Right ventricle myocardium superior (tissue), 1 donor: ENCODE data around the gene SLC22A17. TPM values are rescaled to one million over a fixed set of nuclear protein-coding genes. Genes with fewer than 3 reads are reported as not detected.
"Not testable (repeated sequence)": the region's sequence is repeated elsewhere in the genome, so short reads cannot be mapped to it uniquely, and the experiment has no call there.

Experiments
- ATAC-seq: fragments of 200-7000 bp; cut with Tn5 transposase; one replicate; pipeline ENCODE4 v1.9.1; 2020; ENCODE audit warnings: mild to moderate bottlenecking; ENCODE audit not compliant: poor library complexity
- DNase-seq: peaks from one replicate; pipeline ENCODE4 v3.0.0-alpha.2; 2020
- intact Hi-C: fragments of 100-400 bp; cut with DNase I; formaldehyde crosslinking; loops from one replicate; pipeline ENCODE4 v1.11.2; 2022
- long read RNA-seq: library from polyadenylated mRNA; unstranded; transcript quantifications from one replicate; pipeline ENCODE4 v2.0.0, GENCODE V29; 2021
- total RNA-seq: library from RNA; stranded (reverse); fragmentation: NEBNext Ultra II Directional; extraction: Animal tissue kit (Norgen Biotek cat#: 25700); gene quantifications from one replicate; pipeline ENCODE4 v1.2.1, GENCODE V29; 2021
- donor health status: DM: no; HTN: yes; CAD: no; lungs with severe emphysema.

SLC22A17 gene
- 10.3 TPM for total RNA-seq
- long read RNA-seq, transcript SLC22A17-202 (10 exons, 2,238 nt) = major isoform, 9 of 15 reads
- long read RNA-seq, partial matches to known transcripts = 0 of 15 reads
- long read RNA-seq, other reads (novel, unspliced or antisense) = 6 of 15 reads

DNA sequence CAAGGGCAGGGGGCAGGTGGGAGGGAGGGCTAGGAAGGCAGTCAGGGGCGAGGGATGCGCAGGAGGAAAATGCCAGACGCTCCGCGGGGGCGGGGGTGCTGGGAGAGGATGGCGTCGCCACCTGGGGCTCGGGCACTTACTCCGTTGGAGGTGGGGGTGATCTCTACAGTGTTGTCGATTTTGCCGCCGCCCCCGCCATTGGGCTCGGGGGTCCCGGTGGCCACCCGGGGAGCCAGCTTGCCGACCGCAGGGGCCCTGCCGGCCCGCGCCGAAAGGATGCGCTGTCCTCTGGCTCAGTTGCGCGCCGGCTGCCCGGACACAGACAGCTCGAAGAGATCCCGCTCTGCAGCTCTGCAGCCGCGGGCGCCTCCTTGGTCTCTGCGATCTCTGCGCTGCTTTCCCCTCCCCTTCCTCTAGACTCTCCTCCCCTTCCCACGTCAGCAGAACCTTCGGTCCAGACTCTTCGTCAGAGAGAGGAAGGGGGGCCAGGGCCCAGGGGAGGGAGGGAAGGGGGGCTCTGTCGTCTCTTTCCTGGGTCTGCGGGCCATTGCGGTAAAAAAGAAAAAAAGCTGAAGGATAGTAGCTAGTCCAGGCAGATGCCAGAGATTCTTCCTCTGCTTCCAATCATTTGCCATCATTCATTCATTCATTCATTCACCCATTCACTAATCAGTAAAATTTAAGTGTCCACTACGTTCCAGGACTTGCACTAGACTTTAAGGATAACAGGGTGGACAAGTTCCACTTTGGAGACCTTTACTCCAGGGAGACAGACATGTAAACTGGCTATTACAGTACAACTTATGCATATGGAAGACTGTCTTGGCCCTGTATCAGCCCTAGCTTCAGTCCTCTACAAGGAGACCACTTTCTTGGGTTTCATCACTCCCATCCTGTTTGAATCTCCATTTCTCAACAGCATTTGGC lies at the start of gene SLC22A17:
Gene SLC22A17, minus strand, starts transcription at position 382 of the 927 bp plus-strand sequence.
- ATAC-seq = peak; percentile 92
- intact Hi-C loops = no loop called here
- DNase-seq = peak; percentile 85

DNA sequence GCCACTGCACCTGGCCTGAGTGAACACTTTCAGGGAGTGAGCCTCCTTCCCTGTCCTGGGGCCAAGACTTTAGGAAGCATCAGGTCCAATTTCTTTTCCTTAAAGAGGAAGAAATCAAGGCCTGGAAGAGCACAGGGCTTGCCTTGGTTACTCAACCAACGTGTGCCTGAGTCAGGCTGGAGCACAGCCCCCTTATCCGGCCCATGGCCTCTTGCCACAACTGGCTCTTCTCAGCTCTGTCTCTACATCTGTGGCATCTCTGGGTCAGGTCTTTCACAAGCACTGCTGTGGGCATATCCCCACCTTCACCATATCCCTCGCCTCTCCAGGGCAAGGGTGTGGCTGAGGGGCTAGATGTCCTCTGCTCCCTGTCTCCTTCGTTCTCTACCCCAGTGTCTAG lies 48.6 kb upstream of the SLC22A17 start:
- intact Hi-C loops = no loop called here
- peak; percentile 37 for DNase-seq
- peak; percentile 0 for ATAC-seq

DNA sequence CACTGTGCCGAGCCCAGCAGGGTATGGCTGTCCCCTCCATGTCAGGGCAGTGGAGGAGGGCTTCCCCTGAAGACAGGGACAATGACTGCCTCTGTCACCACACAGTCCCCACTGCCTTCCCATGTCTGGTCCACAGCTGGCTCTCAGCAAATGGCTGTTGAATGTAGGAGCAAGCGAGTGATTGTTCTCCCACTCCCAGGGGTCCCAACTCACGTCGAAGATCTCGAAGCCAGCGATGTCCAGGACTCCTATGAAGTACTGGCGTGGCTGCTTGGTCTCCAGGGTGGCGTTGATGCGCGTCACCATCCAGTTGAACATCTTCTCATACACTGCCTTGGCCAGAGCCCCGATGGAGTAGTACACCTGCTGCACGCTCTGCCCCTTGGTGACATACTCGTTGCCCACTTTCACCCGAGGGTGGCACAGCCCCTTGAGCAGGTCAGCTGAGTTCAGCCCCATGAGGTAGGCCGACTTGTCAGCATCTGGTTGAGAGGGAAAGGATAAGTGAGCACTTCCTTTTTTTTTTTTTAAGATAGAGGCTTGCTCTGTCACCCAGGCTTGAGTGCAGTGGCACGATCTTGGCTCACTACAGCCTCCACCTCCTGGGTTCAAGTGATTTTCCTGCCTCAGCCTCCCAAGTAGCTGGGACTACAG lies 47.9 kb upstream of the SLC22A17 start:
- ATAC-seq (peak; percentile 1), DNase-seq (peak; percentile 36)
- intact Hi-C loops = not testable (repeated sequence)

DNA sequence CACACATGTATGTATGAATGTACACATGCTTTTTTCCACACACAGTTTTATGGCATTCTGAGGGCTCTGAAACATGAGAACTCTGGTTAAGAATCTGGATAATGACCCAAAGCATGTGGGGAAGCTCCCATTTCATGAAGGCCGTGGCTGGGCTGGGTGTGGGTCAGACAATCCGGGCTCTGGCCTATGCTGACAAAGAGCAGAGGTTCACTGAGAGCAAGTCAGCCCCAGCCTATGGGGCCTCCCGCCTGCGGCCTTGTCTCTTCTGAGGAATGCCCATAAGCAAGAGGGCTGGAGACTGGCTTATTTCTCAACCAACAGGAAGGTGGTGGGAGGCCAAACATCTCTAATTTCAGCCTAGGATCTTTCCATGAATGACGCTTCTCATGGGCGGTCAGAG lies 46.9 kb upstream of the SLC22A17 start:
- intact Hi-C loops = no loop called here
- ATAC-seq = no peak
- peak; percentile 41 for DNase-seq

DNA sequence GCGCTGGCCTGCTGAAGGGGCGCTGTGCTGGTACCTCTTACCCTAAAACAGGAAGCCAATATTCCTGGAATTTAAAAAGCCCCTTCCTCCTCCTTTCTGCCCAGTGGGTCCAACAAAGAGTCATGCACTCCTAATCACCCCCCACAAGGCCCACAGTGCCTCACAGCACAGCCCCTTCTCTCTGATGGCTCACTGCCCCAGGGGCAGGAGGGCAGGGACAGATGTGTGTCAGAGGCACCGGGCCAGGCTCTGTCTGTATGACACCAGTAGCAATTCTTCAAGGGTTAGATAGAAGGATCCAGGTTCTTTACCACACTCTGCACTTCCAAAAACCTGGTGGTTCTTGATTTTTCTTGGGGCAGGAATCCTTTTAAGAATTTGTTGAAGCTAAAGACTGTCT lies 46.4 kb upstream of the SLC22A17 start:
- peak; percentile 31 for DNase-seq

DNA sequence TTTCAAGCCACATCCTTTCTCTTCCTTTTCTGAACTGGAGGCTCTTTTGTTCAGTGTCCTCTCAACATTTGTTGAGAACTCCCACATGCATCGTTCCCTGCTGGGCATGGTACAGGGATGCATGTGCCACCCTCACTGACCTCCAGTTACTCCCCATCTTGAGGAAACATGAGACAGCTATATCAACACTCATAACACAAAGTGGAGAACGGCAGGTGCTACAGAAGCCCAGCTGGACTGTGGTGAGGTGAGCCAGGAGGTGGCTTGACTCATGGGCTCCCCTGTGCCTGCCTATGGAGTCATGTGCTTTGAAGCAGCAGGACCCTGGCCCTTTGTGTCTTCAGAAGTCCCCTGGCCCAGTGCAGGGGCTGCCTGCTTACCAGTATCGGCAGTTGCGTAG lies 45.7 kb upstream of the SLC22A17 start:
- DNase-seq (no peak), ATAC-seq (no peak)
- intact Hi-C loops = no loop called here

More for the DNA sequence above, 46.4 kb upstream of the SLC22A17 start:
- no peak for ATAC-seq
- intact Hi-C loops = no loop called here

DNA sequence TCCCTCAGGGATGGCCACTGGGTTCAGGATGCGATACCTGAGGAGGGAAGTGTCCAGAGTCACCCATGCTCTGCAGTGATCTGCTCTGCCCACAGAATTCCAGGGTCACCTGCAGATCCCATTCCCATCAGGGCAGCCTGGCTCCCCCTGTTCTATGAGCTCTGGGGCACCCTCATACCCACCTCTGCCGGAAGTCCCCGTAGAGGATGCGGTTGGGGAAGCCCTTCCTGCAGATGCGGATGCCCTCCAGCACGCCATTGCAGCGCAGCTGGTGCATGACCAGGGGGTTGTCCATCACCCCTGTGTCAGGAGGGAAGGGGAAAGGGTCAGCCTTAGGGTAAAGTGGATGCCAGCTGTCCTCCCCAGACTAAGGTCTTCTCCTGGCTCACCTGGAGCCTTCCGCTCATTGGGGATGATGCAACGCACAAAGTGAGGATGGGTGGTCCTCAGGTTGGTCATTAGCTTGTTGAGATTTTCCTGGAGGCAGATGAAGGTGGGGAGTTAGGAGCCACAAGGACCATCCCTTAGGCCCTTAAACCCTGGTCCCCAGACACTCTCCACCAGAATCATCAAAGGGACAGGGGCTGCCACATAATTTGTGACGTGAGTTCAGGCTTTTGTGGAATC lies 44.2 kb upstream of the SLC22A17 start:
- DNase-seq = no peak
- ATAC-seq = peak; percentile 0

DNA sequence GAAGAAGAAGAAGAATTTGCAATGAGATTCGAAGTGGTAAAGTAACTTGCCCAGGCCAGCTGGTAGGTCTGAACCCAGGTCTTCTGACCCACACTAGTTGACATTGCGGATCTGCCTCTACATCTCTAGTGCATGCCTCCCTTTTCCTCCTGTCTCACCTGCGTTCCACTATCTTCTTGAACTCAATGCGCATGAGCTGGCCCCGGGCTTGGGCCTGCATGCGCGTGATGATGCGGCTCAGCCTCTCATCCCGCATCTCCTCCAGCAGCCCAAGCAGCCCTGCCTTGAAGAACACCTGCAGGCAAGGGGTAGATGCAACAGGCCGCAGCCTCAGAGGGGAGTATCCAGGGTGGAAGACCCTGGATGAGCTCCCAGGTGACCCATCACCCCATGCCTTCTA lies 43.4 kb upstream of the SLC22A17 start:
- no peak for ATAC-seq
- intact Hi-C loops = no loop called here
- DNase-seq = peak; percentile 23

More for the DNA sequence above, 44.2 kb upstream of the SLC22A17 start:
- intact Hi-C loops = no loop called here

DNA sequence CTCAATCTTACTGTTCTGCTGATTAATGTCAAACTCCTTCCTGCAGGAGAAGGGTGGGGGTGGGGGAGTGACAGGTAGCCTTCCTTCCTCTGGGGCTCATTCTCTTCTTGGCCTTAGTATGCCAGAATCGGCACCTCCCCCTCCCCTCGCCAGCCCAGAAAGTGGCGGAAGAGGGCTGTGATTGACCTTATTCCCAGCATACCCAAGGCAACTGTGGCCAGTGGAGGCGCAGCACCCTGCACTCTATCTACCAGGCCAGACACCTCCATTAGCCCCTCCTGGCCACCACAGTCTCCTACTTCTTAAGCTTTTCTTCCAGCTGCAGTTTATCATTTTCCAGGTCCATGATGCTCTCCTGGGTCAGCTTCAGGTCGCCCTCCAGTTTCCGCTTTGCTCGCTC lies 39.9 kb upstream of the SLC22A17 start:
- intact Hi-C loops = no loop called here
- no peak for DNase-seq

DNA sequence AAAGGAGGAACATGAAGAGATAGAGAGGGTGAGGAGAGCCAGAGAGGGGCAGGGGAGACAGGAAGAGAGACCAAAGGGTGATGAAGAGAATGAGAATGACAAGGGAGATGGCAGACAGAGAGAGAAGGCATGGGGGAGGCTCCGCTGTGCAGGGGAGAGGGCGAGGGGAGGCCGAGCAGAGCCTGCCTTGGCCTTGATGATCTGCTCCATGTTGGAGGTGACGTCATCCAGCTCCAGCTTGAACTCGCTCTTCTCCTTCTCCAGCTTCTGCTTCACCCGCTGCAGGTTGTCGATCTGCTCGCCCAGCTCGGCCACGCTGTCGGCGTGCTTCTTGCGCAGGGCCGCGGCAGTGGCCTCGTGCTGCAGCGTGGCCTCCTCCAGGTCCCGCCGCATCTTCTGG lies 37.2 kb upstream of the SLC22A17 start:
- ATAC-seq = peak; percentile 1
- intact Hi-C loops, DNase-seq: not testable (repeated sequence)

More for the DNA sequence above, 39.9 kb upstream of the SLC22A17 start:
- no peak for ATAC-seq

DNA sequence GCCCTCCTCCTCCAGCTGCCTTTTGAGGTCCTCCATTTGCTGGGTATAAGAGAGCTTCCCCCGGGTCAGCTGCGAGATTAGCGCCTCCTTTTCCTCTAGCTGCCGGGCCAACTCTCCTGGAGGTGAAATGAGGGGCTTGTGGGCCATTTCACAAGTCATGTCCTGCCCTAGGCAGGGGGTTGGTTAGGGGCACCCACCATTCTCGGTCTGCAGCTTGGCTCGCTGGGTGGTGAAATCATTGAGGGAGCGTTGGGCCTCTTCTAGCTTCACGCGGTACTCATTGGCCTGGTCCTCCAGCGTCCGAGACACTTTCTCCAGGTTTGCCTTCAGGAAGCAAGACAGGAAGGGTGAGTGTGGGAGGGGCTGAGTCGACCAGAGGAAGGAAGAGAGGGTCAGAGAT lies 36.7 kb upstream of the SLC22A17 start:
- DNase-seq = no peak
- no peak for ATAC-seq
- intact Hi-C loops = no loop called here

DNA sequence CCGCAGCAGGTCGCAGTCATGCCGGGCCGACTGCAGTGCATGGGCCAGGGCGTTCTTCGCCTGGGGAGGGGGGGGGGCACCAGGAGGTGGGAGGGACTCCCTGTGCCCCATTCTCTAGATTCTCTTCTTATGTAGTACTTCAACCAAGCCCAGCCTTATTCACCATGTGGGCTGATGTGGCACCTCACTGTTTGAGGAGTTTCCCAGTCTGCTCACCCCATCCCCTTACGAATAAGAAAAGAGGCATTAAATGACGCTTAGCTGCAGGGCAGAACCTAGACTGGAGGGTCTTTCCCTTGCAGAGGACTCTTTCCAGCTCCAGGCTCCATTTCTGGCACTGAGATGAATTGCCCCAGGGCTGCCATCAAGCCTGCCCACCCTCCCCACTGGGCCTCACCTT lies 36.3 kb upstream of the SLC22A17 start:
- ATAC-seq = peak; percentile 0
- intact Hi-C loops = no loop called here
- no peak for DNase-seq

DNA sequence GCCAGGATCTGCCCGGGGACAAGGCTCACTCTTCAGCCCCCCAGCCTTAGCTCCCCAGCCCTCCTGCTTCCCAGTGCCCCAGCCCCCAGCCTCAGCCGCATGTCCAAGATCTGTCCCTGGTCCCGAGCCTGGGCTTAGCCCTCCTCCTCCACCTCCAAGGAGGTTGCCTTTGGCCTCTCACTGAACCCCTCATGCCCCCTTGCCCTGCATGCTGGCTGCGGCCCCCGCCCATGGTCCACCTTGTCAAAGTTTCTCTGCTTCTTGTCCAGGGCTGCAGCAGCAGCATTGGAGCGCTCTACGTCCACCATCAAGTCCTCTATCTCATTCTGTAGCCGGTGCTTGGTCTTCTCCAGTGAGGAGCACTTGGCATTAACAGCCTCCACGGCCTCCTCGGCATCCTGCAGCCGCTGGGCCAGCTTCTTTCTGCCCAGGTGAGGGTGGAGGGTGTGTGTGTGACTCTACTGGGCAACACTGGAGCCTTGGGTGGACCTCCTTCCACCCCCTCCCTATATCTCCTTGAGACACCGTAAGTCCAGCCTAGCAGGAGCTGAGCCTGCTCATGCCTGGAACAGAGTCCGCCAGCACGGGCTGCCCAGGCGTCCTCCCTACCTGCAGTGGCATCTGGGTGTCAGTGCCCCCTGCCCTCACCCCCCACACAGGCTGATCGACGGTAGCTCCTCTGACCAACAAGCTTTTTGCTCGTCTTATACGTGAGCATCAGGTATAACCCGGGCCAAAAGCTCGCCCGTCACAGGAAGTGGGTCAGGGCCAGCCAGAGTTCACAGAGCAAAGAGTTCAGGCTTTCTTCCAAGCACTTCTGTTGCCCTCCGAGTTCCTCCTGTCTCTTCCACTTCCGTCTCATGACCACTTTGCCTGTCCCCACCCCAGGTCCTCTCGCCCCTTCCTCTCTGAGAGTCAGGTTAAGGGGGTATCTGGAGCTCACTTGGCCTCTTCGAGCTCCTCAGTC lies 35.5 kb upstream of the SLC22A17 start:
- DNase-seq = no peak
- intact Hi-C loops = no loop called here
- peak; percentile 0 for ATAC-seq

DNA sequence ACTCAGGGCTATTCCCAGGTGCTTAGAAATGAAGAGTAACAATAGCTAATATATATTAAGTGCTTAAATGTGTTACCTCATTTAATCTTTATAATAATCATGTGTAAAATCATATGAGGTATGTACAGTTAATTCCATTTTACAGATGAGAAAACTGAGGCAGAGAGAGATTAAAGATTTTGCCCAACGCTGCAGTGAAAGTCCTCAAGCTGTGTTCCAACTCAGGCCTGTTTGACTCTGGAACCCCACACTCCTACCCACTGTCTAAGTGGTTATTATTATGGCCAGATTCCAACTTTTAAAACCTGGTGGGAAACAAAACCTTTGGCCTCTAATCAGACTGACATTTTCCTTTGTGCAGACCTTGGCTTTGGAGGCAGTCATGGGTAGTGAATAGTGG lies 34.3 kb upstream of the SLC22A17 start:
- DNase-seq = no peak
- ATAC-seq = no peak
- intact Hi-C loops = no loop called here

DNA sequence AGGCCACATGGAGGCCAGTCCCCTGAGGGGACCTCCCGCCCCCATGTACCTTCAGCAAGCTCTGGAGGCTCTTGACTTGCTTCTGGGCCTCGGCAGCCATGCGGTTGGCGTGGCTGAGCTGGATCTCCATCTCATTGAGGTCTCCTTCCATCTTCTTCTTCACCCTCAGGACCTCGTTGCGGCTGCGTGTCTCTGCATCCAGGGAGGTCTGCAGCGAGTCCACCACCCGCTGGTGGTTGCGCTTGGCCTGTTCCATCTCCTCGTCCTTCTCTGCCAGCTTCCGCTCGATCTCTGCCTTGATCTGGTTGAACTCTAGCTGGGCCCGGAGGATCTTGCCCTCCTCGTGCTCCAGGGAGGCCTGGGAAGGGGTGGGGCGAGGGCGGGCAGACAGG lies 33.6 kb upstream of the SLC22A17 start:
- DNase-seq, intact Hi-C loops, ATAC-seq: not testable (repeated sequence)

DNA sequence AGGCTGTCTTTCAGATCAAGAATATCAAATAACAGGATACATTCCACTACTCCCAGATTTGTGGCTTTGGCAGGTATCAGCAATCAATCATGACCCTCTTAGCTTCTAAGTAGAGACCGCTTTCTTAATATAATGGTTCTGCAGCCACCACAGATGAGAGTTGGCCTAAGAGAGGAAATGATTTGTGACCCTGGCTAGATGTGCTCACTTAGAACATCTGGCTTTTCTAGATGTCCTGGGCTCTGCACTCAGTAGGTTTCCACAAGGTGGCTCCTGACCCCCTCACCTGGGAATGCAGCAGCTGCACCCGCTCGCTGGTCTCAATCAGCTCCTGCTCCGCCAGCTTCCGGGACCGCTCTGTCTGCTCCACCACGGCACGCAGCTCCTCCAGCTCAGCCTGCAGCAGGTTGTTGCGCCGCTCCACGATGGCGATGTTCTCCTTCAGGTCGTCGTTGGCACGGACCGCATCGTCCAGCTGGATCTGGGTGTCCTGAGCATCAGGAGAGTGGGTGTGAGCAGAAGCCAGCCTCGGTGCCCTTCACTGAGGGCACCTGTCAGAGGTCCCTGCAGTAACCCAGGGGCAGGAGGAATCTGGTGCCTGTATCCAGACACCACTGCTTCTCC lies 33.1 kb upstream of the SLC22A17 start:
- intact Hi-C loops = no loop called here
- DNase-seq = no peak

DNA sequence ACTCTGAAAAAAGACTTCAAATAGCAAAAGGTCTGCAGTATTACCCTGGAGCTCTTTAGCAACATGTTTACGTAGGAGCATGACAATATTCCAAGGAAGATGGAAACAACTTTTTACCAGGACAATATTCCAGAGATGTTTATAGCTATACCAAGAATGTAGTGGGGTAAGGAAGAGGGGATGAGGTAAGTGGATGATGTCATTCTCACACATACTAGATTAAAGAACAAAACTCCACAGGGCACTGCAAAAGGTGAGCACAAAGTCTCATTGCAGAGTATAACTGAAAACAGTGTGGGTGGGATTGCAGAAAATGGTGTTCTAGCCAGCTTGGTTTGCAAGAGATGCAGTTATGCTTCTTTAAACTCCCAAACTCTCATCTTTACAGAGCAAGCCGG lies 32.6 kb upstream of the SLC22A17 start:
- intact Hi-C loops = no loop called here
- DNase-seq (no peak), ATAC-seq (no peak)

More for the DNA sequence above, 33.1 kb upstream of the SLC22A17 start:
- ATAC-seq = no peak
